Spleen (tissue), 11 donors: ENCODE measurements around the gene DUSP22. TPM values are rescaled to one million over a fixed set of nuclear protein-coding genes. Genes with fewer than 3 reads are reported as not detected.

Experiments used
- DNase-seq: peaks from one replicate; pipeline ENCODE4 v3.0.0-alpha.2; 2020
- H3K27ac ChIP-seq, 8 donors: fragments of 200-600 bp; sonication (generic) in 7 of 8; 1 replicate in 4 of 8; 2 replicates in 4 of 8; pipeline versions ENCODE4 v1.5.0 to v1.8.0; 2016 to 2021; ENCODE audit warnings: inconsistent platforms in 4 of 8, mild to moderate bottlenecking in 4 of 8, moderate library complexity in 1 of 8
- H3K27me3 ChIP-seq, 7 donors: fragments of 200-600 bp; sonication (generic) in 6 of 7; replicated peaks in 1 of 7; 1 replicate in 4 of 7; 2 replicates in 3 of 7; pipeline versions ENCODE4 v1.5.0 to v1.8.0; 2016 to 2021; ENCODE audit warnings: inconsistent platforms in 3 of 7, mild to moderate bottlenecking in 1 of 7
- H3K36me3 ChIP-seq, 6 donors: fragments of 200-600 bp; sonication (generic) in 5 of 6; 1 replicate in 4 of 6; 2 replicates in 2 of 6; pipeline versions ENCODE4 v1.5.0 to v1.8.0; 2016 to 2021; ENCODE audit warnings: inconsistent platforms in 2 of 6
- H3K4me1 ChIP-seq, 6 donors: fragments of 200-600 bp; sonication (generic) in 5 of 6; 1 replicate in 3 of 6; 2 replicates in 3 of 6; pipeline versions ENCODE4 v1.5.0 to v1.8.0; 2016 to 2021; ENCODE audit warnings: inconsistent platforms in 3 of 6
- H3K4me3 ChIP-seq, 8 donors: fragments of 200-600 bp; sonication (generic) in 7 of 8; 1 replicate in 4 of 8; 2 replicates in 4 of 8; pipeline versions ENCODE4 v1.5.0 to v1.8.0; 2016 to 2021; ENCODE audit warnings: inconsistent platforms in 4 of 8, mild to moderate bottlenecking in 4 of 8, moderate library complexity in 2 of 8
- H3K9me3 ChIP-seq, 8 donors: fragments of 200-600 bp; sonication (generic) in 7 of 8; 1 replicate in 4 of 8; 2 replicates in 4 of 8; pipeline versions ENCODE4 v1.5.0 to v1.8.0; 2016 to 2021; ENCODE audit warnings: inconsistent platforms in 4 of 8
- CTCF ChIP-seq, 11 experiments: fragments of 200-600 bp in 7 of 11; fragments of 450-650 bp in 4 of 11; sonication (generic) in 4 of 11; IDR thresholded peaks in 8 of 11; conservative IDR thresholded peaks in 3 of 11; 1 replicate in 7 of 11; 2 replicates in 4 of 11; pipeline versions ENCODE4 v1.4.0 to v1.8.0; 2016 to 2021; ENCODE audit warnings: antibody characterized with exemption in 11 of 11, inconsistent platforms in 4 of 11, mild to moderate bottlenecking in 1 of 11
- POLR2A ChIP-seq, 3 donors: fragments of 450-650 bp; IDR thresholded peaks; one replicate each; pipeline ENCODE4 v1.5.1; 2017; ENCODE audit warnings: antibody characterized with exemption in 3 of 3, mild to moderate bottlenecking in 1 of 3
- POLR2AphosphoS5 ChIP-seq, 3 donors: sonication (generic); formaldehyde crosslinking; IDR thresholded peaks; one replicate each; pipeline ENCODE4 v1.5.1; 2017; ENCODE audit warnings: antibody characterized with exemption in 3 of 3
- WGBS, 5 donors: extraction: QIAGEN DNeasy Blood & Tissue Kit in 3 of 5; methylation state at CpG; one replicate each; pipeline versions ENCODE4 v1.1.5 to v1.1.7; 2013 to 2018; 5-methylcytosine and 5-hydroxymethylcytosine counted together
- intact Hi-C: fragments of 100-400 bp; cut with DNase I; formaldehyde crosslinking; loops from one replicate; pipeline ENCODE4 v1.15.0; 2023; ENCODE audit warnings: low total_unique reads
- polyA plus RNA-seq, 3 donors: library from polyadenylated mRNA; stranded (reverse); fragments of 200-250 nt; gene quantifications; one replicate each; pipeline ENCODE4 v1.2.1, GENCODE V29; 2013
- total RNA-seq, 7 donors: library from RNA; depleted of rRNA in 3 of 7; stranded (reverse); fragments of >200 nt in 3 of 7; fragmentation: NEBNext Ultra II Directional in 4 of 7; extraction: Animal tissue kit (Norgen Biotek cat#: 25700) in 4 of 7; gene quantifications; one replicate each; pipeline versions ENCODE4 v1.1.0 to v1.2.1, GENCODE V29; 2016 to 2021
- donor health status: healthy with polysubstance abuse.
- donor health status: DM: no; HTN: no; CAD: no; lungs with moderate emphysema.
- donor health status: DM: no; HTN: no; CAD: no.
- donor health status: Bipolar disorder and iron deficiency.
- donor health status: healthy.
- donor health status: DM: no; HTN: no; CAD: no.
- donor health status: DM: yes; HTN: yes; CAD: no.

DUSP22 gene
- total and polyA plus RNA-seq, 10 donors: 41.2 to 120 (median 69.4) TPM

- no peaks in the 10 kb centered on the region for H3K27me3 ChIP-seq
- peaks cover 16 to 46% (median 32%) of the 10 kb centered on the region in 6 donors for H3K4me1 ChIP-seq
- WGBS, 5 donors: 90 to 99% (median 91%) methylated on average over 9 of the region's 9 CpGs
- DNase-seq: peak; percentile 69
- no peak for TF ChIP-seq POLR2A (IDR thresholded peaks at IDR 0.05)
- no peak for TF ChIP-seq CTCF (IDR thresholded peaks at IDR 0.05 in 8 of 11, conservative IDR thresholded peaks at IDR 0.05 in 3 of 11)
- no peak for TF ChIP-seq POLR2AphosphoS5 (IDR thresholded peaks at IDR 0.05)
- intact Hi-C loops: no loop called here
- H3K4me3 ChIP-seq: no peak overlapping the region
- H3K36me3 ChIP-seq: peaks cover 0 to 54% (median 4%) of the 10 kb centered on the region in 6 donors
- no peaks in the 10 kb centered on the region for H3K9me3 ChIP-seq
- no peak overlapping the region for H3K27ac ChIP-seq
Measured at GRCh38 chr6:302760-303159, 10.5 kb downstream of the DUSP22 start.

- no peaks in the 10 kb centered on the region for H3K27me3 ChIP-seq
- WGBS, 5 donors: 87 to 95% (median 90%) methylated on average over 9 of the region's 9 CpGs
- DNase-seq: peak; percentile 75
- peaks cover 0 to 59% (median 4%) of the 10 kb centered on the region in 6 donors for H3K36me3 ChIP-seq
- no peak for TF ChIP-seq CTCF (IDR thresholded peaks at IDR 0.05 in 8 of 11, conservative IDR thresholded peaks at IDR 0.05 in 3 of 11)
- peaks cover 11 to 41% (median 27%) of the 10 kb centered on the region in 6 donors for H3K4me1 ChIP-seq
- H3K27ac ChIP-seq: no peak overlapping the region
- intact Hi-C loops: no loop called here
- H3K4me3 ChIP-seq: no peak overlapping the region
- H3K9me3 ChIP-seq: no peaks in the 10 kb centered on the region
Measured at GRCh38 chr6:303263-303662, 11.0 kb downstream of the DUSP22 start.

GRCh38 chr6:303948-304558, 11.8 kb downstream of the DUSP22 start:
- intact Hi-C loops: no loop called here
- 85 to 95% (median 91%) methylated on average over 21 of the region's 21 CpGs for WGBS, 5 donors
- Histone ChIP-seq H3K4me3 (no peak overlapping the region), H3K27ac (no peak overlapping the region), H3K9me3 (no peaks in the 10 kb centered on the region), H3K36me3 (peaks cover 0 to 62% (median 4%) of the 10 kb centered on the region in 6 donors), H3K27me3 (no peaks in the 10 kb centered on the region), H3K4me1 (peaks cover 3 to 35% (median 19%) of the 10 kb centered on the region in 6 donors)
- TF ChIP-seq POLR2AphosphoS5 (IDR thresholded peaks at IDR 0.05) (no peak), CTCF (IDR thresholded peaks at IDR 0.05 in 8 of 11, conservative IDR thresholded peaks at IDR 0.05 in 3 of 11) (no peak), POLR2A (IDR thresholded peaks at IDR 0.05) (no peak)
- peak; percentile 81 for DNase-seq

GRCh38 chr6:304833-305370, 12.6 kb downstream of the DUSP22 start:
- DNase-seq: no peak
- WGBS, 5 donors: 83 to 90% (median 86%) methylated on average over 8 of the region's 8 CpGs
- TF ChIP-seq CTCF (IDR thresholded peaks at IDR 0.05 in 8 of 11, conservative IDR thresholded peaks at IDR 0.05 in 3 of 11) (no peak), POLR2AphosphoS5 (IDR thresholded peaks at IDR 0.05) (no peak), POLR2A (IDR thresholded peaks at IDR 0.05) (no peak)

More at GRCh38 chr6:304833-305370, 12.6 kb downstream of the DUSP22 start:
- peaks cover 0 to 30% (median 11%) of the 10 kb centered on the region in 6 donors for H3K4me1 ChIP-seq
- peak overlapping the region in 2 of 8 donors; percentile 20 to 47 for H3K27ac ChIP-seq
- intact Hi-C loops: no loop called here
- no peaks in the 10 kb centered on the region for H3K9me3 ChIP-seq
- H3K36me3 ChIP-seq: peaks cover 0 to 62% (median 4%) of the 10 kb centered on the region in 6 donors
- H3K4me3 ChIP-seq: no peak overlapping the region
- no peaks in the 10 kb centered on the region for H3K27me3 ChIP-seq
